NCI-H2227 (cell line): ENCODE results near the gene PAGE5.

Source experiments
- DNase-seq: peaks from one replicate; lab custom pipeline; 2025; ENCODE audit not compliant: unreplicated experiment; lab: John Stamatoyannopoulos, UW

PAGE5 gene

GRCh38 chrX:55220119-55220794 is at the start of gene PAGE5:
PAGE5 (plus strand) TSS chrX:55220346; CDS start chrX:55221383, 1,037 bp downstream.
- DNase-seq: peak; percentile 91

- no peak for DNase-seq
Measured at GRCh38 chrX:55187281-55187680, 32.9 kb upstream of the PAGE5 start.

GRCh38 chrX:55196688-55197087 is 23.5 kb upstream of the PAGE5 start:
- DNase-seq: no peak

GRCh38 chrX:55201930-55202579 is 18.1 kb upstream of the PAGE5 start:
- DNase-seq: no peak

GRCh38 chrX:55206162-55206941 is 13.8 kb upstream of the PAGE5 start:
- peak; percentile 3 for DNase-seq

GRCh38 chrX:55210931-55211677 is 9.0 kb upstream of the PAGE5 start:
- peak; percentile 2 for DNase-seq

GRCh38 chrX:55213381-55213780 is 6.8 kb upstream of the PAGE5 start:
- no peak for DNase-seq

- no peak for DNase-seq
Measured at GRCh38 chrX:55240788-55241340, 20.7 kb downstream of the PAGE5 start.

- DNase-seq: no peak
Measured at GRCh38 chrX:55253528-55253927, 33.4 kb downstream of the PAGE5 start.

GRCh38 chrX:55260806-55261205 is 40.7 kb downstream of the PAGE5 start:
- no peak for DNase-seq

- DNase-seq: no peak
Measured at GRCh38 chrX:55264816-55265215, 44.7 kb downstream of the PAGE5 start, which contains the start of gene PAGE3. PAGE3 (minus strand) TSS chrX:55264916; CDS start chrX:55263903, 1,013 bp downstream.
